Ovary (tissue), 9 donors: Measurements from ENCODE around the gene CARD18. TPM values are rescaled to one million over a fixed set of nuclear protein-coding genes. Genes with fewer than 3 reads are reported as not detected.

Experiments used
- DNase-seq, 5 donors: peaks; one replicate each; pipeline ENCODE4 v3.0.0-alpha.2; 2019 to 2020
- H3K27ac ChIP-seq, 2 donors: fragments of 200-600 bp; one replicate each; pipeline versions ENCODE4 v1.5.1 to v1.8.0; 2019 to 2022
- H3K27me3 ChIP-seq: fragments of 200-600 bp; one replicate; pipeline ENCODE4 v1.8.0; 2022
- H3K36me3 ChIP-seq: fragments of 200-600 bp; sonication (generic); one replicate; pipeline ENCODE4 v1.5.1; 2019
- H3K4me1 ChIP-seq: one replicate; pipeline ENCODE4 v1.8.1; 2013; ENCODE audit warnings: mild to moderate bottlenecking, moderate library complexity; ENCODE audit not compliant: insufficient read depth
- H3K4me3 ChIP-seq: fragments of 200-600 bp; sonication (generic); one replicate; pipeline ENCODE4 v1.5.1; 2017
- H3K9me3 ChIP-seq, 2 donors: fragments of 200-600 bp in 1 of 2; sonication (generic) in 1 of 2; one replicate each; pipeline versions ENCODE4 v1.5.1 to v1.8.1; 2013 to 2019; ENCODE audit warnings: mild to moderate bottlenecking in 1 of 2, moderate library complexity in 1 of 2
- CTCF ChIP-seq, 3 donors: fragments of 450-650 bp in 2 of 3; fragments of 200-600 bp in 1 of 3; IDR thresholded peaks; one replicate each; pipeline versions ENCODE4 v1.5.1 to v1.8.0; 2016 to 2022; ENCODE audit warnings: antibody characterized with exemption in 3 of 3, mild to moderate bottlenecking in 1 of 3
- EP300 ChIP-seq: sonication (generic); formaldehyde crosslinking; IDR thresholded peaks from one replicate; pipeline ENCODE4 v1.6.1; 2017; ENCODE audit warnings: antibody characterized with exemption
- POLR2A ChIP-seq: fragments of 450-650 bp; IDR thresholded peaks from one replicate; pipeline ENCODE4 v1.6.1; 2017; ENCODE audit warnings: antibody characterized with exemption, mild to moderate bottlenecking, moderate library complexity
- WGBS, 3 donors: extraction: QIAGEN DNeasy Blood & Tissue Kit in 1 of 3; methylation state at CpG; one replicate each; pipeline versions ENCODE4 v1.1.5 to v1.1.7; 2013 to 2017; 5-methylcytosine and 5-hydroxymethylcytosine counted together
- intact Hi-C, 4 donors: fragments of 100-400 bp; cut with DNase I; formaldehyde crosslinking; loops; one replicate each; pipeline versions ENCODE4 v1.11.0 to v1.15.1; 2022 to 2023
- polyA plus RNA-seq, 2 donors: library from polyadenylated mRNA; stranded (reverse); fragments of 200-250 nt in 1 of 2; fragments of 350-450 nt in 1 of 2; fragmentation: Illumina TruSeq in 1 of 2; extraction: RNeasy Lipid Tissue Mini Kit (QIAGEN cat#74804) in 1 of 2; gene quantifications; one replicate each; pipeline ENCODE4 v1.2.3, GENCODE V29; 2013 to 2014
- total RNA-seq, 7 donors: library from RNA; depleted of rRNA in 2 of 7; stranded (reverse); fragments of >200 nt in 2 of 7; fragmentation: NEBNext Ultra II Directional in 3 of 7; extraction: Animal tissue kit (Norgen Biotek cat#: 25700) in 3 of 7; gene quantifications; one replicate each; pipeline versions ENCODE4 v1.1.0 to v1.2.4, GENCODE V29; 2016 to 2023
- donor health status: DM: no; HTN: no; CAD: no; lungs with moderate emphysema.
- donor health status: DM: no; HTN: no; CAD: no.
- donor health status: Bipolar disorder and iron deficiency.
- donor health status: DM: yes; HTN: yes; CAD: no.
- donor health status: DM: no; HTN: no; CAD: no.
- donor health status: DM: yes; HTN: yes; CAD: no.

CARD18 gene
- total and polyA plus RNA-seq, 9 donors = not detected

GRCh38 chr11:105132716-105133511 lies 6.7 kb downstream of the CARD18 start:
- Histone ChIP-seq H3K4me1 (no peaks in the 10 kb centered on the region), H3K27me3 (no peaks in the 10 kb centered on the region), H3K4me3 (no peak overlapping the region), H3K36me3 (no peaks in the 10 kb centered on the region), H3K9me3 (no peaks in the 10 kb centered on the region), H3K27ac (no peak overlapping the region)
- 81 to 85% (median 81%) methylated on average over 8 of the region's 8 CpGs for WGBS, 3 donors
- intact Hi-C loops = no loop called here
- no peak for TF ChIP-seq POLR2A
- no peak for TF ChIP-seq EP300
- no peak for TF ChIP-seq CTCF (IDR thresholded peaks at IDR 0.05)
- DNase-seq = no peak

GRCh38 chr11:105130189-105130813 lies 9.3 kb downstream of the CARD18 start:
- H3K4me3 ChIP-seq = no peak overlapping the region
- no peaks in the 10 kb centered on the region for H3K4me1 ChIP-seq
- H3K36me3 ChIP-seq = no peaks in the 10 kb centered on the region
- 72 to 81% (median 73%) methylated on average over 3 of the region's 3 CpGs for WGBS, 3 donors
- H3K9me3 ChIP-seq = no peaks in the 10 kb centered on the region
- intact Hi-C loops = no loop called here
- no peak for DNase-seq
- no peak overlapping the region for H3K27ac ChIP-seq
- no peak for TF ChIP-seq CTCF (IDR thresholded peaks at IDR 0.05)
- no peak for TF ChIP-seq POLR2A
- TF ChIP-seq EP300 = no peak
- H3K27me3 ChIP-seq = no peaks in the 10 kb centered on the region

GRCh38 chr11:105124756-105125155 lies 14.8 kb downstream of the CARD18 start:
- Histone ChIP-seq H3K36me3 (no peaks in the 10 kb centered on the region), H3K4me3 (no peak overlapping the region), H3K27ac (no peak overlapping the region), H3K27me3 (no peaks in the 10 kb centered on the region), H3K9me3 (no peaks in the 10 kb centered on the region), H3K4me1 (no peaks in the 10 kb centered on the region)
- WGBS, 3 donors = 77 to 83% (median 81%) methylated on average over 2 of the region's 2 CpGs
- intact Hi-C loops = no loop called here
- TF ChIP-seq CTCF (IDR thresholded peaks at IDR 0.05) (no peak), EP300 (no peak), POLR2A (no peak)
- no peak for DNase-seq

DNA sequence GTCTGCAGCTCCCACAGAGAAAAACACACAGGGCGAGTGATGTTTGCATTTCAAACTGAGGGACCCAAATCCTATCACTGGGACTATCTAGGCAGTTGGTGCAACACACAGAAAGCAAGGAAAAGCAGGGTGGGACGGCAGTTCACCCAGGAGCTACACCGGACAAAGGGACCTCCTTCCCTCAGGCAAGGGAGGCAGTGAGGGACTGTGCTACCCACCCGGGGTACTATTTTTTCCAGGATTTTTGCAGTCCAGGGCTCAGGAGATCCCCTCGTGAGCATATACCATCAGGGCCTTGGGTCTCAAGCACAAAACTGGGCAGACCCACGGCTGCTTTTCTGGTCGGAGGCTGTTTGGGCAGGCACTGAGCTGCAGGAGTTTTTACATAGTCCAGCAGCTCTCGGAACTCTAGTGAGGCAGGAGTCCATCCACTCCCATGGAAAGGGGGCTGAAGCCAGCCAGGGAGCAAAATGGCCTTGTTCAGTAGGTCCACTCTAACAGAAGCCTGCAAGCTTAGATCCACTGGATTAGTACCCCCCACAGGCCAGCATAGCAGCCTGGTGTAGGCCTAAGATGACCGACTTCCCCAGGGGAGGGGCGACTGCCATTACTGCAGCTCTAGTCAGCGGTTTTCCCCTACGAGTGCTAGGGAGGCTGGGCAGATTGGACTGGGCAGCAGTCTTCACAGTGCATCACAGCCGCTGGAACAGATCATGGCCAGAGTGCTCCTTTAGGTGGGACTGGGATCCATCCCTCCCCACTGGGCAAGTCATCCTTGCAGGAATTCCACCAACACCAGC lies 28.2 kb downstream of the CARD18 start:
- no peak for DNase-seq
- intact Hi-C loops = no loop called here
- H3K9me3 ChIP-seq = peaks cover 0 to 3% of the 10 kb centered on the region in 2 donors
- H3K27me3 ChIP-seq = no peaks in the 10 kb centered on the region
- WGBS, 3 donors = 87 to 97% (median 96%) methylated on average over 12 to 13 of the region's 13 CpGs
- H3K27ac ChIP-seq = no peak overlapping the region
- no peaks in the 10 kb centered on the region for H3K4me1 ChIP-seq
- H3K36me3 ChIP-seq = no peaks in the 10 kb centered on the region
- TF ChIP-seq POLR2A (no peak), CTCF (IDR thresholded peaks at IDR 0.05) (no peak), EP300 (no peak)
- H3K4me3 ChIP-seq = no peak overlapping the region
